Psoas muscle (tissue), 8 donors: ENCODE data around the gene ZBTB43. TPM values are rescaled to one million over a fixed set of nuclear protein-coding genes. Genes with fewer than 3 reads are reported as not detected.
A peak's percentile ranks its signal among the peaks of the same experiment; 100 is the strongest.

Experiments
- ATAC-seq, 4 donors: fragments of 200-7000 bp; cut with Tn5 transposase; one replicate each; pipeline ENCODE4 v1.9.1; 2020; ENCODE audit warnings: moderate library complexity in 3 of 4, mild to moderate bottlenecking in 2 of 4
- DNase-seq, 2 donors: peaks; one replicate each; pipeline ENCODE4 v3.0.0-alpha.2; 2020
- H3K27ac ChIP-seq: fragments of 200-600 bp; one replicate; pipeline ENCODE4 v1.8.0; 2022
- H3K27me3 ChIP-seq, 3 donors: fragments of 200-600 bp in 1 of 3; one replicate each; pipeline versions ENCODE4 v1.6.1 to v1.8.0; 2013 to 2022; ENCODE audit warnings: low read length in 2 of 3, mild to moderate bottlenecking in 2 of 3, moderate library complexity in 1 of 3; ENCODE audit not compliant: insufficient read depth in 3 of 3
- H3K36me3 ChIP-seq, 2 donors: fragments of 200-600 bp in 1 of 2; one replicate each; pipeline versions ENCODE4 v1.6.1 to v1.8.0; 2013 to 2022; ENCODE audit warnings: low read depth in 1 of 2, mild to moderate bottlenecking in 1 of 2, moderate library complexity in 1 of 2; ENCODE audit not compliant: insufficient read depth in 1 of 2
- H3K4me1 ChIP-seq: fragments of 200-600 bp; one replicate; pipeline ENCODE4 v1.8.0; 2022
- H3K4me3 ChIP-seq: fragments of 200-600 bp; one replicate; pipeline ENCODE4 v1.8.0; 2022; ENCODE audit warnings: mild to moderate bottlenecking
- H3K9me3 ChIP-seq: fragments of 200-600 bp; one replicate; pipeline ENCODE4 v1.8.0; 2022
- CTCF ChIP-seq: fragments of 200-600 bp; IDR thresholded peaks from one replicate; pipeline ENCODE4 v1.8.0; 2022; ENCODE audit warnings: antibody characterized with exemption
- WGBS, 3 donors: extraction: QIAGEN DNeasy Blood & Tissue Kit; methylation state at CpG; one replicate each; pipeline versions ENCODE4 v1.1.6 to v1.1.7; 2013; 5-methylcytosine and 5-hydroxymethylcytosine counted together
- intact Hi-C, 2 donors: fragments of 100-400 bp; cut with DNase I; formaldehyde crosslinking; loops; one replicate each; pipeline versions ENCODE4 v1.11.0 to v1.14.2; 2022
- polyA plus RNA-seq, 3 donors: library from polyadenylated mRNA; stranded (reverse); fragments of 200-250 nt; gene quantifications; one replicate each; pipeline ENCODE4 v1.2.3, GENCODE V29; 2013
- total RNA-seq, 4 donors: library from RNA; stranded (reverse); fragmentation: NEBNext Ultra II Directional in 2 of 4; extraction: Animal tissue kit (Norgen Biotek cat#: 25700) in 2 of 4; gene quantifications; one replicate each; pipeline versions ENCODE4 v1.2.1 to v1.2.4, GENCODE V29; 2021 to 2023
- donor health status: healthy with polysubstance abuse.
- donor health status: DM: no; HTN: no; CAD: no; lungs with moderate emphysema.
- donor health status: Bipolar disorder and iron deficiency.
- donor health status: healthy.
- donor health status: DM: yes; HTN: yes; CAD: no.
- donor health status: DM: no; HTN: no; CAD: no.
- donor health status: DM: no; HTN: no; CAD: no.
- donor health status: DM: yes; HTN: yes; CAD: no.

Gene ZBTB43
- total and polyA plus RNA-seq, 7 donors: 19.5 to 98.3 (median 48.2) TPM

- Histone ChIP-seq H3K27ac (peak overlapping the region; percentile 44), H3K27me3 (no peaks in the 10 kb centered on the region), H3K4me3 (no peak overlapping the region), H3K9me3 (no peaks in the 10 kb centered on the region), H3K4me1 (peaks cover 79% of the 10 kb centered on the region), H3K36me3 (peaks cover 5 to 9% of the 10 kb centered on the region in 2 donors)
- WGBS, 3 donors: 44 to 48% (median 47%) methylated on average over 2 of the region's 2 CpGs
- no peak for DNase-seq
- TF ChIP-seq CTCF: no peak
- no peak for ATAC-seq
- intact Hi-C loops: loop anchor here in 1 of 2 donors (5.0 kb wide), 1 partner anchor 48 kb away; the partner anchor contains the start of gene RALGPS1
Observed at GRCh38 chr9:126864771-126865170, 59.9 kb downstream of the ZBTB43 start.

GRCh38 chr9:126869368-126869767 lies 64.5 kb downstream of the ZBTB43 start:
- WGBS, 3 donors: 55 to 83% (median 62%) methylated on average over 7 of the region's 7 CpGs
- peak; percentile 21 to 65 (median 48) for ATAC-seq

GRCh38 chr9:126872516-126872915 lies 67.7 kb downstream of the ZBTB43 start:
- peaks cover 0 to 3% of the 10 kb centered on the region in 2 donors for H3K36me3 ChIP-seq
- no peak for ATAC-seq
- no peak for TF ChIP-seq CTCF
- peak overlapping the region; percentile 19 for H3K27ac ChIP-seq
- no peak overlapping the region for H3K4me3 ChIP-seq
- peaks cover 42% of the 10 kb centered on the region for H3K4me1 ChIP-seq
- intact Hi-C loops: no loop called here
- 73 to 81% (median 75%) methylated on average over 4 of the region's 4 CpGs for WGBS, 3 donors
- DNase-seq: no peak
- no peaks in the 10 kb centered on the region for H3K9me3 ChIP-seq
- no peaks in the 10 kb centered on the region for H3K27me3 ChIP-seq

More at GRCh38 chr9:126869368-126869767, 64.5 kb downstream of the ZBTB43 start:
- H3K4me3 ChIP-seq: no peak overlapping the region
- no peaks in the 10 kb centered on the region for H3K9me3 ChIP-seq
- peaks cover 52% of the 10 kb centered on the region for H3K4me1 ChIP-seq
- TF ChIP-seq CTCF: no peak
- H3K36me3 ChIP-seq: peaks cover under 1 to 3% of the 10 kb centered on the region in 2 donors
- intact Hi-C loops: no loop called here
- H3K27ac ChIP-seq: no peak overlapping the region
- H3K27me3 ChIP-seq: no peaks in the 10 kb centered on the region
- DNase-seq: no peak

GRCh38 chr9:126874546-126875314 lies 69.9 kb downstream of the ZBTB43 start:
- intact Hi-C loops: no loop called here
- Histone ChIP-seq H3K4me1 (peaks cover 19% of the 10 kb centered on the region), H3K4me3 (no peak overlapping the region), H3K27me3 (no peaks in the 10 kb centered on the region), H3K36me3 (peaks cover 0 to 5% of the 10 kb centered on the region in 2 donors), H3K9me3 (no peaks in the 10 kb centered on the region), H3K27ac (no peak overlapping the region)
- 65 to 76% (median 68%) methylated on average over 9 of the region's 9 CpGs for WGBS, 3 donors
- ATAC-seq: peak in 2 of 4 donors; percentile 28
- no peak for DNase-seq
- TF ChIP-seq CTCF: no peak
